HG02884 (cell line): ENCODE data around the gene PHF8.

Experiments
- ATAC-seq: cut with Tn5 transposase; IDR thresholded peaks from one replicate; pipeline ENCODE4 v1.9.1; 2021; ENCODE audit warnings: mild to moderate bottlenecking, moderate library complexity; ENCODE audit not compliant: unreplicated experiment

Gene PHF8

DNA sequence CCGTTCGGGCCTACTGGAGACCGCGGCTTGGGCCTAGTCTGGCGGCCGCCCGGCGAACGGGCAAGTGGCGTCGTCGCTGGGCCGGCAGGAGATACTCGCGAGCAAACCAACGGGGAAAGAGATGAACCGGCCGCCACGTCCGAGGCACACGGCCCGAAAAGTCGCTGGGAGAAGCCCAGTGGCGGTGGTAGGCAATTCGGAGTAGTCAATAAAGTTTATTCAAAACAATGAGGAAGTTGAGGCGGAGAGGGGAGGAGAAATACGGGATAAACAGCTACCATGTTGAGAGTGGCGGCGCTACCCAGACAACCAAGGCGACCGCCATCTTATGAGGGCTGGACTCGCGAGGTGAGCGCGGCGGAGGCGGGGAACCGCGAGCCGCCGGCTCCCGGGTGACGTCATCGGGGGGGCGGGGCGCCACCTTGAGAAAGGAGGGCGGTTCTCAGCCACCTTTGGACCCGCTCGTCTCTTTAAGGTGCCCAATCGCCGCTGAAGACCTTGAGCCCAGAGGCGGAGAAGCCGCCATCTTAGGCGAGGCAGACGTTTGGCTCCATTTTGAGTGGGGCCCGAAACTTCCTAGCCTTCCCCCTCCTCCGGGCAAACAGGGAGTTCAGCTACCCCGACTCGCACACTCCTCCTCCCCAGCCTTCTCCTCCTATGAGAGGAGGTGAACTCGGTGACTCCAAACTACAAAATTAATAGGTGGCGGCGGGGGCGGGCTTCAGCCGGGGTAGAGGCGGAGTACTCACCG, at the start of gene PHF8:
PHF8 (minus strand) TSS at position 348 of the 751 bp plus-strand sequence. CDS start 1,745 bp downstream, outside the sequence.
- ATAC-seq, result peak; percentile 83

DNA sequence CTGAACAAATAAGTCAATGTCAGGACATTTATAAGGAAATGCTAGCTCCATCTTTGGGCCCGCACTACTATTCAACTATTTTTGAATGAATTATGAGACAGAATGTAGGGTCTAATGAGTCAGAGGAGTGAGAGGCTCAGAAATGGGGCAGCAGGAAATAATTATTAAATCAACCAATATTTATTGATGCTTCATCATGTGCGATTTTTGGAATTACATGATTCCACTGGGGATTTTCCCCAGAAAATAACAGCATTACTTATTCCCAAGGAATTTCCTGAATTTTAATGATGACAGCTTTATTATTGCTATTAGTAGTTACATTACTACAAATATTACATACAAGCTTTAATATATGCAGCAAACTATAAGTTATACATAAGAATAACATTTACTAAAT, 49.3 kb upstream of the PHF8 start:
- no peak for ATAC-seq

DNA sequence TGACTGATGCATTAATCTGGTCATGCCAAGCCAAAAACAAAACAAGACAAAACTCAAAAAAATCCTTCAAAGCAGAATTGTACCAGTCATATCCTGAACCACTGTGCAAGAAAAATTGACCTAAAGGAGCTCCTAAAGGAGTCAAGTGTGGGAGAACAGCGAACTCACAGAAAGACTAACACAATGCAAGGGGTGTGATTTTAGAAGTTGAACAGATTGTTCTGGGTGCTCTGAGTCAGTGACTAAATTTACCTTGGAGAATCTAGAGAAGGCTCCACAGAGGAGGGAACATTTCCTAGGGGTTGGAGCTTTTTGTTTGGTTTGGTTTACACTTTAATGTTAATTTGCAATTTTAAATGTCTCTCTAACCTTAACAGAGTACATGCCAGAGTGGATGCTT, 48.9 kb upstream of the PHF8 start:
- ATAC-seq, result no peak

DNA sequence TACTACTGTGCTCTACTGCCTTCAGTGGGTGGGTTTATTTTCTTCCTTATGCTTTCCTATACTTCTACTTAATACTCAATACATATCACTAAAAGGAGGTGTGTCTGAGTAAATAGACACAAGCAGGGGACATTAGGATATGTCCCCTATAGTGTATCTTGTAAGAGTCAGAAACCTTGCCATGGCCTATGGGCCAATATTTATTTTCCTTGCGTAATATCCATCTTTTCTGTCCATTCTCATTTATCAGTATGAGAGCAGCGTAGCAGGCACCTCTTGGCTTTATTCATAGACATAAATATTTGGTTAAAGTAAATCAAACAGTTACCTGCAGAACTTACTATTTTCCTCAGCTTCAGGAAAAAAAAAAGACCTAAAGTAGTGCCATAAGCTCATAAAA, 46.6 kb upstream of the PHF8 start:
- ATAC-seq, result no peak

DNA sequence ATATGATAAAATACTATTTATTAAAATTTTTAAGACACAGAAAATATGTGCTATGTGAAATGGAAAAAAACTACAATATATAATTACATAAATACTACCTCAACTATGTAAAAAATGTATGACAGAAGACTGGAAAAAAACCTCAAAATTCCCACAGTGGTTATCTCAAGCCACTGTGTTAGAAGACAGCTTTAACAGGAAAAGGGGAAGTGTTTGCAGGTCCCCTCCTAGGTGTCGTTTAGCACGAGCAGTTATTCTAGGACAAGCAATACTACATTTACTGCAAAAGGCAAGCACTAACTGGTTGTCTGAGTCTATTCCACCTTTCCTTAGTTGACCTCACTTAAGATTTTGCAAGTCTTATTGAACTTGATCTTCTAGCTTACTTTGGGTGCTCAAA, 44.9 kb upstream of the PHF8 start:
- ATAC-seq, result no peak

DNA sequence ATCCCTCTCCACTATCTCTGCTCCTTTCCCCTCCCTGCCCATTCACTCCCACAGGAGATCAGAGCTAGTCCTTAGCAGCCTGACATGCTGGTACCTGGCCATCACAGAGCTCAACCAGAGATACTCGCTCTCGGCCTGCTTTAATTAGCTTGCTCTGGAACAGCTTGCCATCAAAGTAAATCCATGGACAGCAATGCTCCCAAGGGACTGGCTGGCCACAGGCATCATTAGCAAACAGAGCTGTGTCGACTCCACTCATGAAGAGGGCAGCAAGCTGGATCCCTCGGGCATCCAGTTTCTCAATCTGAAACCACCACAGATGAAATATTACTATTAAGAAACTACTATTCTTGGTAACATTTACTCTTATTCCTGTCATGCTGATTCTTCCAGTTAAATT, 43.4 kb upstream of the PHF8 start:
- no peak for ATAC-seq

DNA sequence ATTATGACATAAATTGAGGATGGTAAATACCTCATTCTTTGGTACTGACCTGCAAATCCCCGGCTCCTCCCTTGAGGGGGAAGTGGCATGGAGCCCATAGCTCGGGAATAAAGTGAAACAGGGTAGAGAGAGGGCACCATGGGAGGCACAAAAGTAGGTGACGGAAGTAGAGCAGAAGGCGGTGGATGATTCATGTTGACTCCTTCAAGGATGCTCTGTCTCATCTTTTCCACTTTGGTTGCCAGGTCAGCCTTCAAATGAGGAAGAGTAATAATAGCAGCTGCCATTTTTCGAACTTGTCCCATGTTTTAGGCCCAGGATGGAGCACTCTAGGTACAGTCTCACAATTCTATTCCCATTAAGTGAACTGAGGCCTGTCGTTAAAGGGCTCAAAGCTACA, 41.4 kb upstream of the PHF8 start:
- no peak for ATAC-seq

DNA sequence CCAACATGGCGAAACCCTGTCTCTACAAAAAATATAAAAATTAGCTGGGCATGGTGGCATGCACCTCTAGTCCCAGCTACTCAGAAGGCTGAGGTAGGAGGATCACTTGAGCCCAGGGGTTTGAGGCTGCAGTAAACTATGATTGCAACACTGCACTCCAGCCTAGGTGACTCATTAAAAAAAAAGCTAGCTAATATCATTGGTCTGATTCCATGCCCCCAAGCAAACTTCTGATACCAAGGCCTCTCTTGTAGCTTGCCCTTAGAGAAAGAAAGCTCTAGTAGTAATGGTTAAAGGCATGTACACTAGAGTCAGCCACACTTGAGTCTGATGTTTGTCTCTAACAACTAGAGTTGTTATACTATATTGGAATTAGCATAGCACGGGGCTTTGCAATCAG, 32.6 kb upstream of the PHF8 start:
- ATAC-seq, result no peak

DNA sequence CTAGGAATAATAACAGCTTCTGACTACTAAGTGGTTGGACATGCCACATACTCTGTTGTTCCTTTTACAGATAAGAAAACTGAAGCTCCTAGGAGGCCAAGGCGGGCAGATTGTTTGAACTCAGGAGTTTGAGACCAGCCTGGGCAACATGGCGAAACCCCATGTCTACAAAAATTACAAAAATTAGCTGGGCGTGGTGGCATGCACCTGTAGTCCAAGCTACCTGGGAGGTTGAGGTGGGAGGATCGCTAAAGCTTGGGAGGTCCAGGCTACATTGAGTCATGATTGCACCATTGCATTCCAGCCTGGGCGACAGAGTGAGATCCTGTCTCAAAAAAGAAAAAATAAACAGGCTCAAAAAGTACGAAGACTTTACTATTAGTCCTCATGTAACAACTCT, 30.6 kb upstream of the PHF8 start:
- no peak for ATAC-seq

DNA sequence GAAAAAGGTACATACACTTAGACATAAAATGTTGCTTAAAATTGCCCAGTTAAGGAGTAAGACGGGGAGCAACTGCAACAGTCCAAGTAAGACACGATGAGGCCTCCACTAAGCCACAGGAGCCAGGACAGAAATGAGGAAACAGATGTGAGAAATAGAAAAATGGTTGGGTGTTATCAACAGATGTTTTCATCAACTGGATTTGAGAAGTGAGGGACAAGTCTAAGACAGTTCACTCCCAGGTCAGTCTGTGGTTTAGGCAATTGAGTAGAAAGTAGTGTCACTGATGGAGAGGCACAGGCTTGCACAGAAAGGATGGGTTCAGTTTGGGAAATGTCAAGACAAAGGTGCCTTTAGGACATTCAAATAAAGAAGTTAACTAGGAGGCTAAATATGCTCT, 23.5 kb upstream of the PHF8 start:
- no peak for ATAC-seq

DNA sequence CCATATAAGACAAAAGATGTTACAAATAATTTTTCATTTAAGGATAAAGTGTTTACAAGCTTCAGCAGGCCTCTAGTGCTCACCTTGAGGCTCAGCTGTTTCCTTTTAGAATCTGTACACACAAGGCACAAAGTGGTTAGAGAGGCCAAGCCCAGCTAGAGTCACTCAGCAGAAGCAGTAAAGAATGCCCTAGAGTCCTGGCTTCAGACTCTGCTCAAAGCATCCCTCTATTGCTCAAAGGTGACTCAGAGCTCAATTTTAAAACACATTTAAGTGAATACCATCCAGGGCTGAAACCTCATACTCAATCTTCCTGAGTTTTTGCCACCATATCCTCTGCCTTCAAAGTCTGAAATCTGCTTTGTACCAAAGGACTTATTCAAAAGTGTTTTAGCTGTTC, 22.6 kb upstream of the PHF8 start:
- ATAC-seq, result no peak

DNA sequence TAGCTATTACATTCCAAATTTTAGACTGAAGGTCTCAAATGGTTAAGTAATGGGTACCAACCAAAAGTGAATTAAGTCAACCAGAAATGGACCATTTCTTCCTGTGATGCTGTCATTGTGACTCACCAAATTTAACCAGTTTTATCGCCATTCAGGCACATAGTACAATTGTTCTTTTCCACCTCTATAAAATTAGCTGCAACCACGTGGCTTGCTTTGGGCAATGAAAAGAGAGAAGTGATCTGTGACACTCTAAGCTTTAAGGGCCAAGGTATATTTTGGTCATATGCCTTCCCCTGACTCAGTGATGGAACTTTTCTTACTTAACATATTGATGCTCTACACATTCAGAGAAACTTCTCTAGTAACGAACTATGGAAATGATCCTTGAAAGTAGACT, 20.3 kb upstream of the PHF8 start:
- no peak for ATAC-seq

DNA sequence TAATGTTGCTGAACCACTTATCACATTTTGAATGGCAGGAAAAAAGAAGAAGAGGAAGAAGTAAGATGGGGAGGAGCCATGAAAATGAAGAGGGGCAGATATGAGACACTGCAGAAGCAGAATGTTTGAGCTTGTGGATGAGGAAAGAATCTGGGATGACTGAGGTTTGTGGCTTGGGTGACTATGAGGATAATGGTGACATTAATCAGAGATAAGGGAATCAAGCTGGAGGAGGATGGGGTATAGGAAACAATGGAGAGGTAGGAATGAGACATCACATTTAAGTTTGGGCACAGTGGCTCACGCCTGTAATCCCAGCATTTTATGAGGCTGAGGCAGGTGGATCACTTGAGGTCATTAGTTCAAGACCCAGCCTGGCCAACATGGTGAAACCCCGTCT, 19.1 kb upstream of the PHF8 start:
- ATAC-seq, result no peak

DNA sequence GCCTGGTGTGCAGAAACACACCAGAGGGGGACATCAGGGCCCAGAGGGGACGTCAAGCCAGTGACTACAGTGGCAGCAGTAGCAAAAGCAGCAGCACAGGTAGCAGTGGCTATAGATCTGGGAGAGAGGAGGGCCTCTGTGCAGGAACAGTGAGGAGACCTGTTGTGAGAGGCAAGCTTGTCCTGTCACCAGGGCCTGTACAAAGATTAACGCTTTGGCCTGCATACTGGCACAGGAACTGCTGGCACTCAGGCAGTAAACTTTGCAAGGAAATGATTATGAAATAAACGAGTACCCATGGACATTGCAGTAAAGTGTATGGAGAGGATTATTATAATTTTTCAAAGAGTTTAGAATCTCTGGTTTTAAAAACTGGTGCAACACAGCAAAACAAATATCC, 5.5 kb upstream of the PHF8 start:
- no peak for ATAC-seq

DNA sequence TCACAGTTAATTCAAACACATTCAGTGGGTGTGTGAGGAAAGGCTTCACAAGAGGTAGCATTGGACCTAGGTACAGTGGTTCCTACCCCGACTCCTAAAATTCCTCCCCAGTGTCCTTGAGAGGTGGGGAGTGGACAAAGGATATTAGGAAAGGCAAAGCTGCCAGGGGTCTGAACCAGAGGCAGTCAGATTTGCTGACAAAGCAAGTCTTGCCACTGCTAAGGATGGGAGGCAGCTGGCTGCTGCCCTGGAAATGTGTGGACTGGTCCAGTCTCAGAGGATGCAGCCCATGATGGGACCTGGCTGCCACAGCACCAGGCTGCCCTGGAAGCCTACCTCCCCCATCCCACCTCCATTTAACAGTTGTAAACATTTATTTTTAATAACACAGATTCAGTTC, 4.1 kb upstream of the PHF8 start:
- no peak for ATAC-seq

DNA sequence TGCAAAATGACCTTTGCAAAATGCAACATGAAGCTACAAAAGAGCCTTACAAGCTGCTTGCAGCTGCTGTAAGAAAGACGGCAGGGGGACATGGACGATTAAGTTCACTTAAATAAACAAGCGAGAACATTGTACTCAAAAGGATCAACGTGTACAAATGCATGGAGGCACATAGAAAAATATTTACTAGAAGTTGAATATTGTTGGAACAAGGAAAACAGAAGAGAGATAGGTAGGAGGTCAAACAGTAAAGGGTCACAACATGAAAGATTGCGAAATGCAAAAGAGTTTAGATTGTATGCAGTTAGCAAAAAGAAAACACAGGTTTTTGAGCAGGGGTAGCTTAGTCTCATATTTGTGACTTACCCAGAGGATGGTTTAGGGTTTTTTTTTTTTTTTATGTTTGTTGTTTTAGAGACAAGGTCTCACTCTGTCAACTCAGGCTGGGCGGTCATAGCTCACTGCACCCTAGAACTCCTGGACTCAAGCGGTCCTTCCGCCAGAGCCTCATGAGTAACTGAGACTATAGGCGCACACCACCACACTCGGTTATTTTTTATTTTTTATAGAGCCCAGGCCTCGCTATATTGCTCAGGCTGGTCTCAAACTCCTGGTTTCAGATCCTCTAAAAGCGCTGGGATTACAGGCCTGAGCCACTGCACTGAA, 1.4 kb upstream of the PHF8 start:
- ATAC-seq, result no peak

DNA sequence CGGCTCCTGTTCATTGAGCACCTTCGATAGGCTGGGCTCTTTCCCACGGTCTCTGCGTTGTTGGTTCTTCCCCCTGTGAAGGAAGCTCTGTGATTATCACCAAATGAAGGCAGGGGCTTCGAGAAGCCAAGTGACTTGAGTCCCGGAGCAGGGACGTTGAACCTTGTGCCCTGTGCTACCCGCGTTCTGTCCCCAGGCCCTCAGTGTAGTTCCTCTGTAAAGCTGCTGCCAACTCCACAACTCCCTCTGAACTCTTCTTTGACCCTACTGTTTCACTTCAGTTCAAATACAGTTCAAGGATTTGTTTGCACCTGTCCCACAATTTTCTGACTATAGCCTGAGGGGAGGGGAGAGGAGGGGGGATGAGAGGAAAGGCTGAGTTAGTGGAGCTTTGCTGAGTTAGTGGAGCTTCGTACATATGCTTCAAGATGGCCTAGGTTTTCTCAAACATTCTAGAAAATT, 635 bp upstream of the PHF8 start:
- no peak for ATAC-seq

DNA sequence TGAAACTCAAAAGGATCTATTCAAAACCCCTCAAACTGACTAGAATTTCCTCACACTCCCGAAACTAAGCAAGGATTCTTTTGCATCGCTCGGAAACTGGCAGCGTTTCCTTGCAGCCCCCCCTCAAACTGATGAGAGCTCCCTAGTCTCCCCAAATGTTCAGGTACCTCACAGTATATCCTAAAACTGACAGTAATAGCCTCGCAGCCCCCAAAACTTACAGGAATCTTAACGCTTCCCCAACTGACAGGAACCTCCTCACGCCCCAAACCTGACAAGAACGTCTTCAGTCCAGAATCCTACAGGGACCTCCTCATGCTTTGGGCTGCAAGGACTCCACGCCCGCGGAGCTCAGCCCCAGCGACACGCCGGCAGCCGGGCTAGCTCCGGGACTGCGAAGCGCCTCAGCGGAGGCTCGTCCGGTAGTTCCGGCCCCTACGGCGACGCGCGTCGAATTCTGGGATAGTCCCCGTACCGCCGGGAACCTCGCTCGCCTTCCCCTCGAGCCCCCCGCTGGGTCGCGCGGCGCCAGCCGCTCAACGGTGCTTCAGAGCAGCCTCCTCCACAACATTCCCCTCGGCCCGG, 640 bp downstream of the PHF8 start:
- ATAC-seq, result peak; percentile 14

DNA sequence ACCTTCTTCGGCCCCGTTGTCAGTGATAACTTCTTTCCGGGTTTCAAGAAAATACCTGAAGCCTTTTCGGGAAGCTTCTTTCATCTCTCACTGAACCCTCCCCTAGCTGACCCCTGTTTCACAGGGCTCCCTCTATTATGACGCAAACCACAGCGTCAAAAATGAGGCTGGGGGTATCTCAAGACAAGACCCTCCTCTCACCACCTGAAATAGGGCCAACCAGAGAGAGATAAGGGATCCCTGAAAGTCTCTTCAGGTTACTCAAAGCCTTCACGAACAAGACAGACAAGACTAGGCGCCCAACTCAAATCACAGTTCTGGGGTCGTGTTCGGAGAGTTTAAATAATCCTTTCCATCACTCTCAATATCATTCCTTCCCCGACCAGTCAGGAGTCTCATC, 1.2 kb downstream of the PHF8 start:
- ATAC-seq, result no peak

DNA sequence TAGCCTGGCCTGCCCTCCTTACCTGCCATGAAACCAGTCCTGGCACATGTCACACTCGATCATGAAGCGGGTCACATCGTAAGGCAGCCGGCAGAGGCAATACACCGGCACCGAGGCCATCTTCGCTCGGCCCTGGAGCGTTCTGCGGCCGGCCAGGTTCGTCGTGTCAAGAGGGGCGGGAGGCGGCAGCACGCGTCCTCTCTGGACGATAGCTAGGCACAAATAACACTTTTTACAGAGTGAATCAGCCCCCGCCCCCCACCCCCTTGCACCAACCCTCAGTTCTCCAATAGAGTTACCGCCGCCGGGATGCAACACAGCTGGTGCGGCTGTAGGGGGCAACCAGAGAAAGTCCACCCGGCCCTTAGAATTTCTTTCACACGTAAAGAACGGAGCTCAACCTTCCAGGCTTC, 1.7 kb downstream of the PHF8 start:
- ATAC-seq, result no peak

DNA sequence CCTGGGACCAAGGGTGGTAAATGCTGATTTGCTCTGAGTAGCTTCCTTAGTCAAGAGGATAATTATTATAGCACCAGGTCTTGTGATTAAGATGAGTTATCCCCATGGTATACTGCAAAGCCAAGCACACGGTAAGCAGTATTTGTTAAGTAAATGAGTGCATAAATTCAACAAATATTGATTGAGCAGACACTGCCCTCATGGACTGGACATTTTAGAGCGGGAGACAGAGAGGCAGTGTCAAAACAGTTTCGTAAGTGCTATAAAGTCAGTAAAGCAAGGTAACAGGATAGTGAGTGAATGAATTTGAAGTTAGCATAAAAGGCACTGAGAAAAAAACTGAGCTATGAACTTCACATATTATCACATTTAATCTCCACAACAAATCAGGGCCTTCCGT, 13.9 kb downstream of the PHF8 start:
- ATAC-seq, result no peak

DNA sequence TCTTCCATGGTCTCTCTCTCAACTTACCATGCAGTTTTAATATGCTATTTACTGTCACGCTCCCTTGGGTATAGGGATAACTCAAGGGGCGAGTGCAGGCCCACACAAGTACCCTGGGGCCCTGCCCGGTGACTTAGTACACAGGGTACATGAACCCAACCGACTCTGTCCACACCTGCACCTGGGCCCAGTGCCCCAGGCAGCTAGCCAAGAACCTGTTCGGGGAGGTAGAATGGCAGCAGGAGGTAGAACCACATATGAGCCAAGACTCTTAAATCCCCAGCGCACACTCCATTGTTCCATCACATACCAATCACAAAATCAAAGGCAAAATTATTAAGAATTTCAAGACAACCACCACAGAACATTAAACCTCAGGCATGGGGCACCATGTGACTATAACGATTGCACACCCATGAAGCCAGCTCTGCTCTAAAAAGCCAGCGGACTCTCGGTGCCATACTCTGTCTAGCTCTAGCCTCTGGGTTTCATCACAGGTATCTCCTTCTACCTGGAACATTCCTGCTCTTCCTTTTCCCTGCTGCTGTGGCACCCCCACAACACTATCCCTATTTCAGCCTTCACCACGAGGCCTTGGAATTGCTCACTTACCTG, 14.6 kb downstream of the PHF8 start:
- ATAC-seq, result no peak
